GM21737 (cell line): Measurements from ENCODE around the gene EEF2K.

ENCODE experiments used
- ATAC-seq: cut with Tn5 transposase; IDR thresholded peaks from one replicate; pipeline ENCODE4 v1.9.1; 2021; ENCODE audit warnings: mild to moderate bottlenecking, moderate library complexity; ENCODE audit not compliant: unreplicated experiment

The EEF2K gene

DNA sequence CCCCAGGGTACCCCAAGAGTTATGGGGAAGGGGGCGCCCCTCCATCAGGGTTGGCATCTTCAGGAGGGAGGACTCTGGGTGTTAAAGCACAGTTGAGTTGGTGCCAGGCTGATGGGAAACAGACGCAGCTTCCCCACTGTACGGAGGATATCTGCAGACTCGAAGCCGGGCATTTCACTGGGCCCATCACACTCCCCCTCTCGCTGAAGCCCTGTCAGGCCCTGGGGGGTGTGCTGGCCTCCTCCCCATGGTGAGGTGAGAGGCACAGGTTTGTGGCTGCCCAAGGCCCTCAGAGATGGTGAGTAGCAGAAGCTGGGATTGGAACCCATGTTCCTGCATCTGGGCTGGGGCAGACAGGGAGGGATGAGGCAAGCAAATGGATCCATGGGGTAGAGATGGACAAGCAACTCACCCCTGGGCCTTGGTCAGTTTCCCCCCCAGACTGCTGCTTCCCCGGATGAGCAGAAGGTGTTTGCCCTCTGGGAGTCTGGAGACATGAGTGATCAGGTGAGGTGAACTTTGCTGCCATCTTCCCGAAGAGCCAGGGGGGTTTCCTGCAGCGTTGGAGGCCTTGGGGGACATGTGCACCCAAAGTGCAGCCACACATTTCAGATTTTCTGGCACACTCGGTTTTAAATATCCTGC, 122.1 kb downstream of the EEF2K start:
- ATAC-seq, result no peak

DNA sequence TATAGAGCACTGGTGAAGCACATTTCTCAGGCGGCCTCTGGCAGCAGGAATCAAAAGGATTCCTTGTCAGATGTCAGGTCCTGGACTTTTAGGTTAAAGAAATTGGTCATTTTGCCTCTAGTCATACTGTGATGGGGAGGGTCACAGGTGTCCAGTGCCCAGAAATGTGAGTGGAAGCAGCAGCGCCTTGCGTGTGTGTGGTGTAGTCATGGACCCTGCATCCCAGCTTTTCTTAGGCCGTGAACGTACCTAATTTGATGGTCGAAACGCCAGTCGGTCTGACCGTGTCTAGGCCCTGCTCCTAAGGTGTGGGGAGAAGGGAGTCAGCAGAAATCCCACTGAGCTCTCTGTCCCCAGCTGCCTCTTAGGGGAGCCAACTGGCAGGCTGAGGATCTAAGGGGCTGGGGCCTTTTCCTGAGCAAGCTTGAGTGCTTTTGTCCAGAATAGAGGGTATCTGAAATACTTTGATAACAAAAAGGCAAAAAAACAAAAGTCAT, 123.2 kb downstream of the EEF2K start:
- ATAC-seq, result no peak

DNA sequence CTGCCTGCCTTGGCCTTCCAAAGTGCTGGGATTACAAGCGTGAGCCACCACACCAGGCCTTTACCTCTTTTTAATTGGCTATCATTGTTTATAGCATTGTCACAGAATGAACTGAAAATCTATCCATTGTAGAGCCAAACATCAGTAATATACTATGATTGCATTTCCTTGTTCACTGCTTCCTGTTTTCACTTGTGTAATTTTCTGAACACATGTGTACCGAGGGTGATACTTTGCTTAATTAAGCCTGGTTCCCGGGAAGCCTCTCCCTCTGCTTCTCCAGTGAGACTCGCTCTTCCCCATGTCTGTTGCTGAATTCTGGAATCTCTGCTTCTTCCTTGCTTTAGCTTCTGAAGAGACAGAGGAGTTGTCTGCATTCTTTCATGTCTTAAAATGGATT, 124.2 kb downstream of the EEF2K start:
- no peak for ATAC-seq

GRCh38 chr16:22333457-22333994, 127.4 kb downstream of the EEF2K start:
- no peak for ATAC-seq

GRCh38 chr16:22335668-22336246, 129.7 kb downstream of the EEF2K start:
- no peak for ATAC-seq

GRCh38 chr16:22336581-22336980, 130.5 kb downstream of the EEF2K start:
- no peak for ATAC-seq

GRCh38 chr16:22337045-22337444, 131.0 kb downstream of the EEF2K start:
- ATAC-seq, result no peak

GRCh38 chr16:22337849-22338635, 132.0 kb downstream of the EEF2K start:
- ATAC-seq, result no peak
